GM18499 (cell line): ENCODE measurements around the gene NEK10.
A peak's percentile ranks its signal among the peaks of the same experiment; 100 is the strongest.
"Not testable (repeated sequence)": the region's sequence is repeated elsewhere in the genome, so short reads cannot be mapped to it uniquely, and the experiment has no call there.

Source experiments
- ATAC-seq: cut with Tn5 transposase; IDR thresholded peaks from one replicate; pipeline ENCODE4 v1.9.1; 2021; ENCODE audit warnings: moderate number of reproducible peaks; ENCODE audit not compliant: insufficient read depth, unreplicated experiment

Gene NEK10

GRCh38 chr3:27354588-27355203 is 14.5 kb downstream of the NEK10 start:
- no peak for ATAC-seq

GRCh38 chr3:27354161-27354560 is 15.0 kb downstream of the NEK10 start:
- no peak for ATAC-seq

- ATAC-seq: no peak
These were observed 16.0 kb downstream of the NEK10 start for GRCh38 chr3:27353221-27353620.

- ATAC-seq: no peak
These were observed 17.1 kb downstream of the NEK10 start for GRCh38 chr3:27352047-27352446.

DNA sequence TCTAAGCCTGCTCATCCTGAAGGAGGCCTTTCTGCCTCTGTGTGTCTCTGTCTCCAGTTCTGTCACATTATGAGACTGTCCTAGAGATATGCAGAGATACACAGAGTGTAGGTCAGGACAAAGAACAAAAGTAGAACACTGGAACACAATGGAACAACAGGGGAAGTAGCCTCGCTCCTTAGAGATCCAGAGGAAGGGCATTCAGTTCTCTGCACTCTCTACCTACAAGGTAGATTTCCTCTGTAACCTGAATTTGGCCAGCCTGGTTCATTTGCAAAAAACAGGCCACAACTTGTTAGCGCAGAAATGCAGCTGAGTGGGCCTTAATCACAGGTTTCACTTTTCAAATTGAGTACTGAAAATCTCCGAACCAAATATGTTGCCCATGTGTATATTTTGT is 19.4 kb downstream of the NEK10 start:
- ATAC-seq: no peak

DNA sequence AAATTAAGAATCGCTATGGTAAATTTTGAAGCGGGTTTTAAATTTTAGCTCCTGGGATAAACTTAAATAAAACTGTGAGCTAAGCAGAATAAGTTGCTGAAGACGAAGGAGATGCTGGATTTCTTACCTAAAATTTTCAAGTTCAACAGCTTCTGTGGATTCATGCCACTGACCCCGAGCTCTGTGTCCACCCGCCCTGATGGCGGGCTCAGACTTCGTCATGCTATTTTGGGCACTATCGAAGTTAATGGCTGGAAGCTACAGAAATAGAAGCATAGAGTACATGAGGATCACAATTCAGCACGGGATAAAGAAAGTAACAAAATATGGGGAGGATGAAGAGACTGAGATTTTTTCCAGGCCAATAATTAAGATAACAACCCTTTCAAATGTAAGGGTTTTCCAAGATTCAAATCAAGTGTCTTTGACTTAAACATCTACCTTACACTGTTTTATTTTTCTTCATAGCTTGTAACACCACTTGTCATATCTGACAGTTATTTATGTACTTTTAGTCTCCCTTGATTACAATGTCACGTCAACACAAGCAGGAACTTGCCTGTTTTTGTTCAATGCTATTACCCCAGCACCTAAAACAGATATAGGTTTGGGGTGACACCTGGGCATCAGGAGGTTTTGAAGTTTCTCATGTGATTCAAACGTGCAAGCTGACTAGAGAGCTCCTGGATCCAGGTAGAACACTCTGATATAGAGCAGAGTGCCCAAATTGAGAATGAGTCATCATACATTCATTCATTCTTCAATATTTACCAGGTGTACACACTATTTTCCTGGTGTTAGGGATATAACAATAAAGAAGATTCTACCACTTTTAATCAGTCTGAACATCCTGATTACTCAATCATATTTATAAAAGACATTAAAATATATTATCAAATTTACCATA is 23.0 kb downstream of the NEK10 start:
- no peak for ATAC-seq

DNA sequence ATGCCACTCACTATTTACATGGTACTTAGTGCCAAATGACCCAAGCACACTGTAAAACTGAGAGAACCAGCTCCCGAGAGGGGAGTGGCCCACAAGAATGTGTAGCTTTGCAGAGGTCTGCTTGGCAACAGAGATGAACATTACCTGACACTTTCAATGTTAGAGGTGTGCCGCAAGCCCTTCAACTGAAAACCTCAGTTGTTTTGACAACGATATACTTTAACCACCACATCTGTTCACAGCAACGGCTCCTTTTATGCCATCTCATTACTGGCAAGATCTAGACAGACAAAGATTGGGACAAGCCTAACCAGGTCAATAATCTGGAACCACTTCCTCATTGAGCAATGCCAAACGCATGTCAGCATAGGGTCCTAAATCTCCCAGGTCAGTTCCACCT is 23.7 kb downstream of the NEK10 start:
- no peak for ATAC-seq

- no peak for ATAC-seq
These were observed 24.1 kb downstream of the NEK10 start for GRCh38 chr3:27345045-27345444.

DNA sequence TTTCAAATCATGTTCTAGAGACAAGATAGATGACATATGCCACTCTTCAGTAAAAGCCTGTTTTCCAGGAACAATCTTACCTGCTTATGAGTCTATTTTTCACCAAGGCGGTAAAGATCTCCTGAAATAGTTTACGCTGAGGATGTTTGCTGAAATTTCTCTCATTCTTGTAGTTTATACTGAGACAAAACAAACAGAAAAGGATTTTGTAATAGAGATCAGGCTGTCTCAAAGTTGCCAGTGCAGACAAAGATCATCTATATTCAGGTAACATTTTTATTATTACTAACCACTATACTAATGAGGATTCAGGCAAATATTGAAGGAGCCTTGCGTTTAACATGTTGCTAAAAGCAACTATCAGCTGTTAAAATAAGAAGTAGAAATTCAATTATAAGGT is 25.0 kb downstream of the NEK10 start:
- ATAC-seq: no peak

- no peak for ATAC-seq
These were observed 26.9 kb downstream of the NEK10 start for GRCh38 chr3:27342267-27342666.

DNA sequence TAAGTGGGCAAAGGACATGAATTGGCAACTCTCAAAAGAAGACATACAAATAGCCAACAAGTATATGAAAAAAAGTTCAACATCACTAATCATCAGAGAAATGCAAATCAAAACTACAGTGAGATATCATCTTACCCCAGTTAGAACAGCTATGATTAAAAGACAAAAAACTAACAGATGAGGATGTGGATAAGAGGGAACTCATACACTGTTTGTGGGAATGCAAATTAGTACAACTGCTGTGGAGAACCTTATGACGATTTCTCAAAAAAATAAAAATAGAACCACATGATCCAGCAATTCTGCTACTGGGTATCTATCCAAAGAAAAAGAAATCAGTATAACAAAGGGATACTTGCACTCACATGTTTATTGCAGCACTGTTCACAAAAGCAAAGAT is 28.6 kb downstream of the NEK10 start:
- ATAC-seq: peak; percentile 66

DNA sequence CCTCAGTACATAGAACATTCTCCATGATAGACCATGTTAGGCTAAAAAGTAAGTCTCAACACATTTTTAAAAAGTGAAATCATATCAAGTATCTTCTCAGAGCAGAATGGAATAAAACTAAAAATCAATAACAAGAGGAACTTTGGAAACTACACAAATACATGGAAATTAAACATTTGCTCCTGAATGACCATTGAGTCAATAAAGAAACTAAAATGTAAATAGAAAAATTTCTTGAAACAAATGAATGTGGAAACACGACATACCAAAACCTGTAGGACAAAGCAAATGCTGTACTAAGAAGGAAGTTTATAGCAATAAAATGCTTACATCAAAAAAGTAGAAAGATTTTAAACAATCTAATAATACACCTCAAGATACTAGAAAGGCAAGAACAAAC is 33.6 kb downstream of the NEK10 start:
- ATAC-seq: no peak

DNA sequence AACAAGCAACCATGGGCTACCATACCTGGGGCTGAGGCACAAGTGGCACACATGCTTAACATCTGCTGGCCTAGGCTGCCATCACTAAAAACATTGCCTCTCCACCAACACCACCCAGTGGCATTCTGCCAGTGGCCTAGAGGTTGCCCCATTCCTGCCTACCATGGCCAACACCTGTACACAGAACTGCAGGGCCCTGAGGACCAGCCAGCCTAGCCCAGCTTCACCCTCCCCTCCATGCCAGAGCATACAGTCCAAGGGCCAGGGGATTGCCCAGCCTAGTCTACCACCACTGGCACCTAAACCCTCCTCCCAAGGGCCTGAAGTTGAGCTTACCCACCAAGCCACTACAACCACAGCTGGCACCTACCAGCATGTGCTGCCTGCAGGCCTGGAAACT is 35.3 kb downstream of the NEK10 start:
- no peak for ATAC-seq

DNA sequence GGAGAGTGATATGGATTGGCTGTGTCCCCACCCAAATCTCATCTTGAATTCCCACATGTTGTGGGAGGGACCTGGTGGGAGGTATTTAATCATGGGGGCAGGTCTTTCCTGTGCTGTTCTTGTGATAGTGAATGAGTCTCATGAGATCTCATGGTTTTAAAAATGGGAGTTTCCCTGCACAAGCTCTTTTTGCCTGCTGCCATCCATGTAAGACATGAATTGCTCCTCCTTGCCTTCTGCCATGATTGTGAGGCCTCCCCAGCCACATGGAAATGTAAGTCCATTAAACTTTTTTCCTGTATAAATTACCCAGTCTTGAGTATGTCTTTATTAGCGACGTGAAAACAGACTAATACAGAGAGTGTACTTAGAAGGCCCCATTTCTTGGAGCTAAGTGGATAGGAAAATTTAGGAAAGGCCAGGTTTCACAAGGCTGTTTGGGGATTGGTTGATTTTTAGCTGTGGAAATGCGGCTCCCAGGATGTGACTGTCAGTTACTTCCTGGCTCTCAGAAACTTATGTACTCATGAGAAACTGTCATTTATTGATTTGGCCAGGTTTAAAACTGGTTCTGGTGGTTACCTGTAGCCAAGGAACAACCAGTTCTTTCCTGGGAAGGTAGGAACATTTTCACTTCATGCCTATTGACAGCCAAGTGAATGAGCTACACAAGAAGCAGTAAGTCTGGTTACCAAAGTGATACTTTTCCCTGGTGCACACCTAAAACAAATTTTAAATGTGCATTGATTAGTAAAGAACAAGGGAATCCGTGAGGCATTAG is 40.0 kb downstream of the NEK10 start:
- ATAC-seq: not testable (repeated sequence)

- ATAC-seq: no peak
These were observed 42.3 kb downstream of the NEK10 start for GRCh38 chr3:27326629-27327545.

- no peak for ATAC-seq
These were observed 43.0 kb downstream of the NEK10 start for GRCh38 chr3:27326202-27326601.

DNA sequence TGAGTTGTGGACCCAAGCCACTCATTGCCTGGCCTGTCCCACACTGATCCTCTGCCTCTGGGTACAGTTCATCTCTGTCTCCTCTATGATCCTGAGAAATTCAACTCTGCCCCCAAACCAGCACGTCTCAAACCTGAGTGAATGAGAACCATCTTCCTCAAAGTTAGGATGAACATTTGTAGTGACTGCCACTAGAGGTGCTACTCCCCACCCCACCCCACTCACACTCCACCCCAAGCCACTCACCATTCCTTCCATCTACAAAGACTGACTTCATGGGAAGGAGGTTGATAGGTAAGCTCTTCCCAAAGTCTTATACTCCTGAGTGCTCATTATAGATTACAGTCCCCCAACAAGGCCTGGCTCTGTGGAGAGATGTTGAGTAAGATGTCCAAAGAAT is 43.8 kb downstream of the NEK10 start:
- ATAC-seq: no peak

DNA sequence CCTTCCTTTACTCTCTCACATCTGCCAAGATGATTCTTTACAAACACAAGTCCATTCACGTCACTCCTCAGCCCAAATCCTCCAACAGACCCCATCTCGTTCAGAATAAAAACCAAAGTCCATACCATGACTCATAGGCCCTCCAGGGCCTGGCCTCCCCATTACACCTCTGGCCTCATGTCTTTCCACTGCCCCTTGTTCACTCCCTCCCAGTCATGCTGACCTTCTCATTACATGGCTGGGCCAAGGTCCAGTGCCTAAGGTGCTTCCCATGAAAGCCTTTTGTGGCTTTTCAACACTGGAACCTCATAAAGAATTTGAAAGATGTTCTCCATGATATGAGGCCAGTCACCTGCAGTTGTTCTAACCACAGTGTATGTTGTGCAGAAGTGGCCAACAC is 44.5 kb downstream of the NEK10 start:
- no peak for ATAC-seq

- no peak for ATAC-seq
These were observed 46.1 kb downstream of the NEK10 start for GRCh38 chr3:27323087-27323570.

GRCh38 chr3:27322634-27323033 is 46.5 kb downstream of the NEK10 start:
- no peak for ATAC-seq
